Mucosa of descending colon (tissue), 3 donors: ENCODE data around the gene ST3GAL4. TPM values are rescaled to one million over a fixed set of nuclear protein-coding genes. Genes with fewer than 3 reads are reported as not detected.

Source experiments
- ATAC-seq: fragments of 200-7000 bp; cut with Tn5 transposase; one replicate; pipeline ENCODE4 v1.9.1; 2020; ENCODE audit warnings: mild to moderate bottlenecking, moderate library complexity
- DNase-seq, 3 donors: peaks; one replicate each; pipeline ENCODE4 v3.0.0-alpha.2; 2020
- H3K36me3 ChIP-seq: fragments of 200-600 bp; one replicate; pipeline ENCODE4 v1.8.0; 2021; ENCODE audit warnings: low read depth, mild to moderate bottlenecking
- H3K4me1 ChIP-seq: fragments of 200-600 bp; one replicate; pipeline ENCODE4 v1.8.0; 2021; ENCODE audit warnings: low read depth, mild to moderate bottlenecking
- H3K4me3 ChIP-seq: fragments of 200-600 bp; one replicate; pipeline ENCODE4 v1.8.0; 2021; ENCODE audit warnings: mild to moderate bottlenecking
- H3K9me3 ChIP-seq: fragments of 200-600 bp; one replicate; pipeline ENCODE4 v1.8.0; 2021; ENCODE audit warnings: mild to moderate bottlenecking
- intact Hi-C, 2 donors: fragments of 100-400 bp; cut with DNase I in 1 of 2; cut with micrococcal nuclease in 1 of 2; formaldehyde crosslinking; loops; one replicate each; pipeline versions ENCODE4 v1.11.0 to v1.11.1; 2022; cut with DNase I, micrococcal nuclease
- total RNA-seq, 3 donors: library from RNA; stranded (reverse); fragmentation: NEBNext Ultra II Directional in 2 of 3; extraction: Animal tissue kit (Norgen Biotek cat#: 25700) in 2 of 3; gene quantifications; one replicate each; pipeline versions ENCODE4 v1.2.1 to v1.2.4, GENCODE V29; 2021 to 2023
- TF ChIP-seq, protein P1 (sequence below): fragments of 200-600 bp; IDR thresholded peaks from one replicate; pipeline ENCODE4 v1.8.0; 2022; ENCODE audit warnings: antibody characterized with exemption, mild to moderate bottlenecking
- donor health status: DM: no; HTN: no; CAD: no; lungs with moderate emphysema.
- donor health status: DM: no; HTN: no; CAD: no.
- donor health status: DM: no; HTN: yes; CAD: no.

Gene ST3GAL4
- total RNA-seq, 3 donors from 2014 or later: 94.7 to 460 (median 217) TPM

- intact Hi-C loops: no loop called here
- TF ChIP-seq, protein P1, sequence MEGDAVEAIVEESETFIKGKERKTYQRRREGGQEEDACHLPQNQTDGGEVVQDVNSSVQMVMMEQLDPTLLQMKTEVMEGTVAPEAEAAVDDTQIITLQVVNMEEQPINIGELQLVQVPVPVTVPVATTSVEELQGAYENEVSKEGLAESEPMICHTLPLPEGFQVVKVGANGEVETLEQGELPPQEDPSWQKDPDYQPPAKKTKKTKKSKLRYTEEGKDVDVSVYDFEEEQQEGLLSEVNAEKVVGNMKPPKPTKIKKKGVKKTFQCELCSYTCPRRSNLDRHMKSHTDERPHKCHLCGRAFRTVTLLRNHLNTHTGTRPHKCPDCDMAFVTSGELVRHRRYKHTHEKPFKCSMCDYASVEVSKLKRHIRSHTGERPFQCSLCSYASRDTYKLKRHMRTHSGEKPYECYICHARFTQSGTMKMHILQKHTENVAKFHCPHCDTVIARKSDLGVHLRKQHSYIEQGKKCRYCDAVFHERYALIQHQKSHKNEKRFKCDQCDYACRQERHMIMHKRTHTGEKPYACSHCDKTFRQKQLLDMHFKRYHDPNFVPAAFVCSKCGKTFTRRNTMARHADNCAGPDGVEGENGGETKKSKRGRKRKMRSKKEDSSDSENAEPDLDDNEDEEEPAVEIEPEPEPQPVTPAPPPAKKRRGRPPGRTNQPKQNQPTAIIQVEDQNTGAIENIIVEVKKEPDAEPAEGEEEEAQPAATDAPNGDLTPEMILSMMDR: no peak
- no peak for ATAC-seq
Observed at GRCh38 chr11:126460417-126461095, 105.1 kb downstream of the ST3GAL4 start.

DNA sequence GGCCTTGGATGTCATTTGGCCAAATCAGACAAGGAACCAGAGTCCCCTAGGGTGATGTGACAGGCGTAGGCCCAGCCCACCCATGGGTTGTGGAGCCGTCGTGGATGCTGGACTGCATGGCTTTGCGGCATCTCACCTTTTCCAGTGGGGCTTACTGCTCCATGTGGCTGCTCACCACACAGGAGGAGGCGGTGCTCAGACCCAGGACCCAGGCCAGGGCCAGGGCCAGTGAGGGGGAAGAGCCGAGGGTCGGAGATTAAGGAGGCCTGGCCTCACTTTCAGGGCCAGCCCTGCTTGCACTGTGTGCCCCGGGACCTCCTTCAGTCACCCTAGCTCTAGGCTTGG, 105.6 kb downstream of the ST3GAL4 start:
- Histone ChIP-seq H3K4me3 (no peak overlapping the region), H3K36me3 (no peaks in the 10 kb centered on the region), H3K4me1 (no peaks in the 10 kb centered on the region), H3K9me3 (no peaks in the 10 kb centered on the region)
- TF ChIP-seq, protein P1: no peak
- ATAC-seq: no peak
- intact Hi-C loops: no loop called here
- DNase-seq: peak in 1 of 3 donors; percentile 31

More at GRCh38 chr11:126460417-126461095, 105.1 kb downstream of the ST3GAL4 start:
- no peaks in the 10 kb centered on the region for H3K4me1 ChIP-seq
- no peaks in the 10 kb centered on the region for H3K36me3 ChIP-seq
- no peak overlapping the region for H3K4me3 ChIP-seq
- H3K9me3 ChIP-seq: no peaks in the 10 kb centered on the region
- DNase-seq: peak in 1 of 3 donors; percentile 14

DNA sequence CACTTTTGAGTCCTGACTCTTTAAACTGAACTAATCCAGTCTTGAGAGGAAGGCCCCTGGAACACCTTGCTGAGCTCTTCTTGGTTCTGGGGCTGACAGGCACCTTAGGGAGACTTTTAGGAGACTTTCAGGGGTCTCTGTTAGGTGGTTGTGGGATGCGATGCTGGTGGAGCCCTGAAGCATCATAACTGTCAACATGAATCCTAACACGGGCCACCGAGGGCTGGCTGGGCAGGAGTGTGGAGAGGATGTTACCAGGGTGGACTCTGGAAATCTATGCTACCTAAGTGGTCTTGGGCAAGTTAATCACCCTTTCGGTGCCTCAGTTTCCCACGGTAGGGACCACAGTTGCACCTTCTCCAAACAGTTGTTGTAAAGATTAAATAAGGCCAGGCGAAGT, 106.5 kb downstream of the ST3GAL4 start:
- TF ChIP-seq, protein P1: no peak
- ATAC-seq (no peak), DNase-seq (peak in 1 of 3 donors; percentile 19)
- Histone ChIP-seq H3K36me3 (no peaks in the 10 kb centered on the region), H3K4me1 (no peaks in the 10 kb centered on the region), H3K4me3 (no peak overlapping the region), H3K9me3 (no peaks in the 10 kb centered on the region)
- intact Hi-C loops: no loop called here

DNA sequence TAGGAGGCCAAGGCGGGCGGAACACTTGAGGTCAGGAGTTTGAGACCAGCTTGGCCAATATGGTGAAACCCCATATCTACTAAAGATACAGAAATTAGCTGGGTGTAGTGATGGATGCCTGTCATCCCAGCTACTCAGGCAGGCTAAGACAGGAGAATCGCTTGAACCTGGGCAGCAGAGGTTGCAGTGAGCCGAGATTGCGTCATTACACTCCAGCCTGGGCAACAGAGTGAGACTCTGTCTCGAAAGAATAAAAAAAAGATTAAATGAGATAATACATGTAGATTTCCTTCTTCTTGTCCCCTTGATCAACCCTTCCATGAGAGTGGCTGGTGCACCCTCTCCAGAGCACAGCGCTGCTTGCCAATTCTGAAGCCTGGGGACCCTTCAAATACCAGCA, 106.9 kb downstream of the ST3GAL4 start:
- TF ChIP-seq, protein P1: no peak
- no peaks in the 10 kb centered on the region for H3K36me3 ChIP-seq
- no peaks in the 10 kb centered on the region for H3K4me1 ChIP-seq
- ATAC-seq (no peak), DNase-seq (no peak)
- H3K9me3 ChIP-seq: no peaks in the 10 kb centered on the region
- intact Hi-C loops: no loop called here
- no peak overlapping the region for H3K4me3 ChIP-seq

Other genes starting within 250 kb of the ST3GAL4 start
- gene RPUSD4, start 144.0 kb upstream of the ST3GAL4 start, total RNA-seq: 10 to 100 TPM; 17.0 to 23.4 (median 23.0) TPM
- 10 to 100 TPM; 35.4 to 62.5 (median 48.5) TPM for gene FAM118B, start 143.9 kb upstream of the ST3GAL4 start, total RNA-seq
- gene SRPRA, start 86.8 kb upstream of the ST3GAL4 start, total RNA-seq: 10 to 100 TPM; 73.8 to 88.1 (median 79.2) TPM
- 10 to 100 TPM; 24.3 to 36.9 (median 31.4) TPM for gene FOXRED1, start 86.5 kb upstream of the ST3GAL4 start, total RNA-seq
- 10 to 100 TPM; 18.5 to 24.8 (median 21.5) TPM for gene TIRAP, start 72.6 kb upstream of the ST3GAL4 start, total RNA-seq
- gene DCPS, start 51.6 kb upstream of the ST3GAL4 start, total RNA-seq: 10 to 100 TPM in 2 of 3 donors, 1 to 10 TPM in 1; 10.0 to 21.3 (median 14.8) TPM